ENCODE results near the gene CTNNA3.

DNA sequence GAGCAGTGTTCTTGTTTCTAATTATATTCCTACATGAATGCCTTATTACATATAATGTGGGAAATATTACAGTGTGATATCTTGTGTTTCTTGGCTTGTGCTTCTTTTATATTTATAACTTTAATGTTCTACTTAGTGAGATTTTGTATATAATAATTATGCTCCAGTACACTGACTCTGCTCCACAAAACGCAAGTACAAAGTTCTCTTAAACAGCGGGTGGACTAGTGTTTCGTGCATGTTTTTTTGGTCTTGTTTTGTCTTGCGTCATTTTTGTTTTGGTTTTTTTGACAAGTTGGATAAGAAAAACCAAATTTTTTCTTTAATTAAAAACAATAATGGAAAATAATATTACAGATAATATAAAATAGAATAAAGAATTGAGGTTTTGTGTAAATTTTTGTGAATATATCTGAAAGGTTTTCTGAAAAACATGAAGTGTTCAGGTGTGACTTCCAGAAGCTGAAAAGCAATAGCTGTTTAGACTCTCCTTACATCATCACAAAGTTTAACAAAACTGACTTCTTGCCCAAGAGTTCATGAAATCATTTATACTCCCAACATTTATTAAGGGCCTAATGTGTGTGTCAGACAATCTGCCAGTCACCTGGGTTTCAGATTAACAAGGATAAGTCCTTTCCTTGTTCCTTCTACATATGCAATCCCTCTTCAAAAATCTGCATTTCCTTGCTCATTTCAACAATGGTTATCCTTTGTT lies 438.4 kb downstream of the CTNNA3 start:
- TF ChIP-seq, protein P1, sequence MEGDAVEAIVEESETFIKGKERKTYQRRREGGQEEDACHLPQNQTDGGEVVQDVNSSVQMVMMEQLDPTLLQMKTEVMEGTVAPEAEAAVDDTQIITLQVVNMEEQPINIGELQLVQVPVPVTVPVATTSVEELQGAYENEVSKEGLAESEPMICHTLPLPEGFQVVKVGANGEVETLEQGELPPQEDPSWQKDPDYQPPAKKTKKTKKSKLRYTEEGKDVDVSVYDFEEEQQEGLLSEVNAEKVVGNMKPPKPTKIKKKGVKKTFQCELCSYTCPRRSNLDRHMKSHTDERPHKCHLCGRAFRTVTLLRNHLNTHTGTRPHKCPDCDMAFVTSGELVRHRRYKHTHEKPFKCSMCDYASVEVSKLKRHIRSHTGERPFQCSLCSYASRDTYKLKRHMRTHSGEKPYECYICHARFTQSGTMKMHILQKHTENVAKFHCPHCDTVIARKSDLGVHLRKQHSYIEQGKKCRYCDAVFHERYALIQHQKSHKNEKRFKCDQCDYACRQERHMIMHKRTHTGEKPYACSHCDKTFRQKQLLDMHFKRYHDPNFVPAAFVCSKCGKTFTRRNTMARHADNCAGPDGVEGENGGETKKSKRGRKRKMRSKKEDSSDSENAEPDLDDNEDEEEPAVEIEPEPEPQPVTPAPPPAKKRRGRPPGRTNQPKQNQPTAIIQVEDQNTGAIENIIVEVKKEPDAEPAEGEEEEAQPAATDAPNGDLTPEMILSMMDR (IDR thresholded peaks at IDR 0.05) = no peak
- no peak for TF ChIP-seq POLR2A (IDR thresholded peaks at IDR 0.05)

Data from uterus (tissue), 2 donors.